Neural cell (in vitro differentiated cells): Measurements from ENCODE around the gene CHRM5. TPM values are rescaled to one million over a fixed set of nuclear protein-coding genes. Genes with fewer than 3 reads are reported as not detected.
A peak's percentile ranks its signal among the peaks of the same experiment; 100 is the strongest.

ENCODE experiments used
- H2AFZ ChIP-seq: fragments of 200-600, 300-800 bp; sonication (generic), shearing (Covaris generic); 2 replicates; pipeline ENCODE4 v1.6.0; 2014; ENCODE audit warnings: low read depth, mild to moderate bottlenecking, antibody characterized with exemption, low read length, moderate library complexity
- H3F3A ChIP-seq: fragments of 200-600 bp; shearing (Covaris generic); 2 replicates; pipeline ENCODE4 v1.6.1; 2016; ENCODE audit warnings: mild to moderate bottlenecking, moderate library complexity, mixed read lengths, antibody characterized with exemption, low read length; ENCODE audit not compliant: insufficient read depth, poor library complexity, severe bottlenecking
- H3K27ac ChIP-seq: fragments of 200-600, 300-800 bp; sonication (generic), shearing (Covaris generic); 2 replicates; pipeline ENCODE4 v1.5.1; 2014; ENCODE audit warnings: mild to moderate bottlenecking, low read length, moderate library complexity
- H3K27me3 ChIP-seq: fragments of 300-800, 200-600 bp; sonication (generic), shearing (Covaris generic); 2 replicates; pipeline ENCODE4 v1.6.0; 2014; ENCODE audit warnings: mild to moderate bottlenecking, low read depth, low read length, moderate library complexity; ENCODE audit not compliant: insufficient read depth
- H3K36me3 ChIP-seq: fragments of 300-800, 200-600 bp; sonication (generic), shearing (Covaris generic); 2 replicates; pipeline ENCODE4 v1.5.1; 2014; ENCODE audit warnings: mild to moderate bottlenecking, antibody characterized with exemption, low read length, moderate library complexity; ENCODE audit not compliant: insufficient read depth
- H3K4me2 ChIP-seq: fragments of 300-800, 200-600 bp; sonication (generic), shearing (Covaris generic); 2 replicates; pipeline ENCODE4 v1.6.0; 2014; ENCODE audit warnings: mild to moderate bottlenecking, low read length
- H3K4me3 ChIP-seq: fragments of 300-800, 200-600 bp; sonication (generic), shearing (Covaris generic); 2 replicates; pipeline ENCODE4 v1.5.1; 2014; ENCODE audit warnings: mild to moderate bottlenecking, low read length, moderate library complexity
- H3K79me2 ChIP-seq: fragments of 200-600 bp; shearing (Covaris generic); replicated peaks from 2 replicates; pipeline ENCODE4 v1.6.0; 2014; ENCODE audit warnings: mild to moderate bottlenecking, low read length, moderate library complexity; ENCODE audit not compliant: insufficient read depth
- H3K9ac ChIP-seq: fragments of 300-800, 200-600 bp; sonication (generic), shearing (Covaris generic); 2 replicates; pipeline ENCODE4 v1.6.1; 2016; ENCODE audit warnings: mild to moderate bottlenecking, low read length, mixed read lengths
- H3K9me2 ChIP-seq: fragments of 200-600 bp; shearing (Covaris generic); 2 replicates; pipeline ENCODE4 v1.6.1; 2016; ENCODE audit warnings: mild to moderate bottlenecking, low read length, mixed read lengths; ENCODE audit not compliant: insufficient read depth
- H3K9me3 ChIP-seq: fragments of 200-600, 300-800 bp; sonication (generic), shearing (Covaris generic); 2 replicates; pipeline ENCODE4 v1.6.1; 2016; ENCODE audit warnings: mild to moderate bottlenecking, mixed run types, low read length, moderate library complexity, mixed read lengths
- H4K20me1 ChIP-seq: fragments of 200-600 bp; shearing (Covaris generic); 2 replicates; pipeline ENCODE4 v1.6.1; 2016; ENCODE audit warnings: mild to moderate bottlenecking, mixed run types; ENCODE audit not compliant: insufficient read depth
- EP300 ChIP-seq: fragments of 450-650 bp; conservative IDR thresholded peaks from 2 replicates; pipeline ENCODE4 v1.6.1; 2014; ENCODE audit warnings: antibody characterized with exemption, mild to moderate bottlenecking, moderate library complexity; ENCODE audit not compliant: poor library complexity, severe bottlenecking
- EZH2 ChIP-seq: fragments of 200-600, 300-800 bp; shearing (Covaris generic), sonication (generic); IDR thresholded peaks from 2 replicates; pipeline ENCODE4 v1.6.1; 2014; ENCODE audit warnings: antibody characterized with exemption, low read length, borderline replicate concordance, mild to moderate bottlenecking; ENCODE audit not compliant: insufficient read depth, poor library complexity, severe bottlenecking
- MXI1 ChIP-seq: fragments of 450-650 bp; conservative IDR thresholded peaks from 2 replicates; pipeline ENCODE4 v1.6.1; 2014; ENCODE audit warnings: antibody characterized with exemption, mild to moderate bottlenecking; ENCODE audit not compliant: poor library complexity, severe bottlenecking
- POLR2AphosphoS5 ChIP-seq: IDR thresholded peaks from 2 replicates; pipeline ENCODE4 v1.6.1; 2012
- RAD21 ChIP-seq: fragments of 450-650 bp; conservative IDR thresholded peaks from 2 replicates; pipeline ENCODE4 v1.6.1; 2014; ENCODE audit warnings: antibody characterized with exemption, mild to moderate bottlenecking, moderate library complexity
- REST ChIP-seq: IDR thresholded peaks from 2 replicates; pipeline ENCODE4 v1.6.1; 2012; ENCODE audit warnings: borderline replicate concordance
- SMC3 ChIP-seq: fragments of 450-650 bp; conservative IDR thresholded peaks from 2 replicates; pipeline ENCODE4 v1.6.1; 2014; ENCODE audit warnings: antibody characterized with exemption, mild to moderate bottlenecking, moderate library complexity; ENCODE audit not compliant: poor library complexity
- TAF1 ChIP-seq: IDR thresholded peaks from 2 replicates; pipeline ENCODE4 v1.6.1; 2012; ENCODE audit warnings: low read depth
- polyA plus RNA-seq: library from polyadenylated mRNA; depleted of rRNA; stranded (reverse); fragments of >200 nt; gene quantifications from 2 replicates; pipeline ENCODE4 v1.2.3, GENCODE V29; 2014
- TF ChIP-seq, protein P1 (sequence below): fragments of 450-650 bp; IDR thresholded peaks from 2 replicates; pipeline ENCODE4 v1.5.1; 2014; ENCODE audit warnings: antibody characterized with exemption, mild to moderate bottlenecking, moderate library complexity; ENCODE audit not compliant: poor library complexity, severe bottlenecking

Gene CHRM5
- polyA plus RNA-seq, 1 donor from 2014 or later = 3.9 TPM

DNA sequence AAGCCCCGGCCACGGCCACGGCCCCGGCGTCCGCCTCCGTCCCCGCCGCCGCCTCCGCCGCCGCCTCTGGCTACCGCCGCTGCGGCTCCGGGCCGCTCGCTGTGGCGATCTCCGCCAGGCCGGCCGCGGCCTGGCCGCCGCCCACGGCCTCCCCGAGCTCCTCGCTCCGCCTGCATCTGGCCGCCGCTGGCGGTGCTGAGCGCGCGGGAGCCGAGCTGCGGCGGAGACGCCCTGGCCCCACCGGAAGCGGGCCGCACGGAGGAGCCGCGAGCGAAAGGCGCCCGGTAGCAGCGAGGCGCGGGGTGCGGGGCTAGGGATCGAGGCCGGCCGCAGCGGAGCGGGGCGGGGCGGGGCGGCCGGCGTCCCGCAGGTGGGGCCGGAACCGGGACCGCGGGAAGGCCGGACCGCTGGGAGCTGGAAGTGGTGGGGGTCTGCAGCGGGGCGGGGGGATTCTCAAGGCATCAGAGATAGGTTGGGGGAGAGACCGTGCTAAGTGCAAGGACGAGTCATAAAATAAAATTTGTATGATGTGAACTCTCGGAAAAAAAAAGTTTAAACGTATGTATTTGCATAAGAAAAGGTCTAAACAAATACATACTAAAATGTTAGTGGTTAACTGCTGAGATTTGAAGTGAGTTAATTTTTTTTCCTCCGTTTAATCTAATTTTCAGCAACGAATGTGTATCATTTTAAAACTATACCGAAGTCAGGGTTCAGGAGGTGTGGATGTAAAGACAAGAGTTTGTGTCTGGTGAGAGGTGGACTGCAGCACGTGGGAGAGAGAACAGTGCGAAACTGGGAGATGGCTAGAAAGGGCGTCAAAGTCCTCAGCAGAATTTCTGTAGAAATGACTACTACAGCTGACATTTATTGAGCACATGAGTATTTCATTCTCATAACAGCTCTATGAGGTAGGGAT is 70.8 kb downstream of the CHRM5 start, which contains the start of gene AVEN:
TSS of gene AVEN (minus strand) at position 334 of the 919 bp plus-strand sequence. CDS start at position 176, 158 bp downstream.
- Histone ChIP-seq H3K4me3 (peak within 1 kb of the TSS; percentile 95), H2AFZ (peak within 1 kb of the TSS; percentile 98), H3K27ac (peak within 1 kb of the TSS; percentile 94), H3K79me2 (no peaks in the 10 kb centered on the region), H3K4me2 (peak within 1 kb of the TSS; percentile 93), H3F3A (no peaks in the 10 kb centered on the region), H3K9me3 (no peaks in the 10 kb centered on the region), H3K9ac (peak within 1 kb of the TSS; percentile 91), H4K20me1 (no peaks in the 10 kb centered on the region), H3K36me3 (no peaks in the 10 kb centered on the region), H3K9me2 (no peaks in the 10 kb centered on the region), H3K27me3 (no peaks in the 10 kb centered on the region)
- TF ChIP-seq, protein P1, sequence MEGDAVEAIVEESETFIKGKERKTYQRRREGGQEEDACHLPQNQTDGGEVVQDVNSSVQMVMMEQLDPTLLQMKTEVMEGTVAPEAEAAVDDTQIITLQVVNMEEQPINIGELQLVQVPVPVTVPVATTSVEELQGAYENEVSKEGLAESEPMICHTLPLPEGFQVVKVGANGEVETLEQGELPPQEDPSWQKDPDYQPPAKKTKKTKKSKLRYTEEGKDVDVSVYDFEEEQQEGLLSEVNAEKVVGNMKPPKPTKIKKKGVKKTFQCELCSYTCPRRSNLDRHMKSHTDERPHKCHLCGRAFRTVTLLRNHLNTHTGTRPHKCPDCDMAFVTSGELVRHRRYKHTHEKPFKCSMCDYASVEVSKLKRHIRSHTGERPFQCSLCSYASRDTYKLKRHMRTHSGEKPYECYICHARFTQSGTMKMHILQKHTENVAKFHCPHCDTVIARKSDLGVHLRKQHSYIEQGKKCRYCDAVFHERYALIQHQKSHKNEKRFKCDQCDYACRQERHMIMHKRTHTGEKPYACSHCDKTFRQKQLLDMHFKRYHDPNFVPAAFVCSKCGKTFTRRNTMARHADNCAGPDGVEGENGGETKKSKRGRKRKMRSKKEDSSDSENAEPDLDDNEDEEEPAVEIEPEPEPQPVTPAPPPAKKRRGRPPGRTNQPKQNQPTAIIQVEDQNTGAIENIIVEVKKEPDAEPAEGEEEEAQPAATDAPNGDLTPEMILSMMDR = peak; percentile 7
- TF ChIP-seq EP300 = no peak

DNA sequence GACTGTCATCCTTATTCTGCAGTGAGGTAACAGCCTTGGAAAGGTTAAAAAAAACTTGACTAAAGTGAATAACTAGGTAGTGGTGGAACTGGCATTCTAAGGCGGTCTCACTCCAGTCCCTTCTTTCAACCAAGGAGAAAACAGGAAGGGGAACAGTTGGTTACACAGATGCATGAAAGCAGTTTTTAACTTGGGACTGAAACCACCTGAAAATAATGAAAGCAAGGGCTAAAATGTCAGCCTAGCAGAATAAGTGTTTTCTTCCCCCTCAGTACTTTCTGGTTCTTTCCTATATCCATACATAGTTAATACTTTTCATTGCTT is 71.5 kb downstream of the CHRM5 start:
- H2AFZ ChIP-seq = no peak overlapping the region
- H3K4me2 ChIP-seq = peak overlapping the region; percentile 62
- no peaks in the 10 kb centered on the region for H3K36me3 ChIP-seq
- no peaks in the 10 kb centered on the region for H3K27me3 ChIP-seq
- no peak overlapping the region for H3K27ac ChIP-seq
- no peaks in the 10 kb centered on the region for H3K79me2 ChIP-seq
- H3K9ac ChIP-seq = no peak overlapping the region
- no peak for TF ChIP-seq REST
- no peak for TF ChIP-seq MXI1
- no peak for TF ChIP-seq POLR2AphosphoS5
- no peak for TF ChIP-seq EP300
- no peak for TF ChIP-seq TAF1
- TF ChIP-seq EZH2 = no peak
- TF ChIP-seq SMC3 = no peak
- TF ChIP-seq, protein P1 = no peak
- no peak for TF ChIP-seq RAD21
- H3F3A ChIP-seq = no peaks in the 10 kb centered on the region
- H4K20me1 ChIP-seq = no peaks in the 10 kb centered on the region
- H3K4me3 ChIP-seq = peak overlapping the region; percentile 64
- no peaks in the 10 kb centered on the region for H3K9me2 ChIP-seq
- no peaks in the 10 kb centered on the region for H3K9me3 ChIP-seq
